Mesothelial cell of epicardium (in vitro differentiated cells): ENCODE data around the gene GALNT18. TPM values are rescaled to one million over a fixed set of nuclear protein-coding genes. Genes with fewer than 3 reads are reported as not detected.

Source experiments
- DNase-seq, 2 experiments: peaks; one replicate each; pipeline ENCODE4 v3.0.0; 2021; ENCODE audit warnings: low spot score in 2 of 2; ENCODE audit not compliant: unreplicated experiment in 2 of 2
- H3K27ac Mint-ChIP-seq: 2 replicates; pipeline ENCODE4 v1.8.0; 2021; ENCODE audit warnings: mixed read lengths
- H3K27me3 Mint-ChIP-seq: 2 replicates; pipeline ENCODE4 v1.8.0; 2021; ENCODE audit warnings: low read depth, mixed read lengths
- H3K36me3 Mint-ChIP-seq: 2 replicates; pipeline ENCODE4 v1.8.0; 2021; ENCODE audit warnings: mixed read lengths
- H3K4me1 Mint-ChIP-seq: 2 replicates; pipeline ENCODE4 v1.8.0; 2021; ENCODE audit warnings: mixed read lengths
- H3K4me3 Mint-ChIP-seq: 2 replicates; pipeline ENCODE4 v1.8.0; 2021; ENCODE audit warnings: mild to moderate bottlenecking, moderate library complexity, mixed read lengths
- H3K9me3 Mint-ChIP-seq: 2 replicates; pipeline ENCODE4 v1.8.0; 2021; ENCODE audit warnings: mixed read lengths
- CTCF ChIP-seq: fragments of 200-600 bp; sonication (generic); IDR thresholded peaks from one replicate; pipeline ENCODE4 v1.5.0; 2021; ENCODE audit warnings: antibody characterized with exemption; ENCODE audit not compliant: unreplicated experiment
- total RNA-seq: library from RNA; stranded (reverse); gene quantifications from 3 replicates; pipeline ENCODE4 v1.2.1, GENCODE V29; 2021

GALNT18 gene
- total RNA-seq, 1 donor from 2014 or later, result 4.2 TPM

- H3K4me1 Mint-ChIP-seq, result no peaks in the 10 kb centered on the region
- H3K36me3 Mint-ChIP-seq, result no peaks in the 10 kb centered on the region
- H3K9me3 Mint-ChIP-seq, result no peaks in the 10 kb centered on the region
- no peak overlapping the region for H3K27ac Mint-ChIP-seq
- H3K4me3 Mint-ChIP-seq, result no peak overlapping the region
- no peak for TF ChIP-seq CTCF
- H3K27me3 Mint-ChIP-seq, result peaks cover 2% of the 10 kb centered on the region
- DNase-seq, result no peak
Observed at GRCh38 chr11:11308249-11308648, 313.6 kb downstream of the GALNT18 start.

- Mint-ChIP-seq H3K27me3 (peaks cover 2% of the 10 kb centered on the region), H3K4me3 (no peak overlapping the region), H3K27ac (no peak overlapping the region), H3K9me3 (no peaks in the 10 kb centered on the region), H3K36me3 (no peaks in the 10 kb centered on the region), H3K4me1 (no peaks in the 10 kb centered on the region)
- no peak for DNase-seq
- TF ChIP-seq CTCF, result no peak
Observed at GRCh38 chr11:11306855-11307254, 314.9 kb downstream of the GALNT18 start.

DNA sequence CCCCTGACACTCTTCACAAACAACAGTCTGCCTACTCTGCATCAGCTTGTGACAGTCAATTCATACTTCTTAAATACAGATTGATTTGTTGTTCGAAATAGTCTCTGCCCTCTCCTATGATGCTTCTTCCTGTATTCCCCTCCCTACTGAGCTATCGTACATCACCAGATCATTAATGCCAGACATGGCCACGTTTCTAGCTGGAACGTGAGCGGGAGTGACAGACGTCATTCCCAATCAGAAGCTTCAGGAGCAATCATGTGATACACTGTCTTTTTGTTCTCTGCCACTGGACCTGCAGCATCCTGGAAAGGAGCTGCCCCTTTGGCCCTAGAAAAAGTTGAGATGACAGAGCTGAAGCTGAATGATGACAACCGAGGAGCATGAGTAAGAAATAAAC lies 317.3 kb downstream of the GALNT18 start:
- no peak for DNase-seq
- Mint-ChIP-seq H3K27me3 (peaks cover 2% of the 10 kb centered on the region), H3K4me3 (no peak overlapping the region), H3K27ac (no peak overlapping the region), H3K36me3 (no peaks in the 10 kb centered on the region), H3K9me3 (no peaks in the 10 kb centered on the region), H3K4me1 (no peaks in the 10 kb centered on the region)
- no peak for TF ChIP-seq CTCF

DNA sequence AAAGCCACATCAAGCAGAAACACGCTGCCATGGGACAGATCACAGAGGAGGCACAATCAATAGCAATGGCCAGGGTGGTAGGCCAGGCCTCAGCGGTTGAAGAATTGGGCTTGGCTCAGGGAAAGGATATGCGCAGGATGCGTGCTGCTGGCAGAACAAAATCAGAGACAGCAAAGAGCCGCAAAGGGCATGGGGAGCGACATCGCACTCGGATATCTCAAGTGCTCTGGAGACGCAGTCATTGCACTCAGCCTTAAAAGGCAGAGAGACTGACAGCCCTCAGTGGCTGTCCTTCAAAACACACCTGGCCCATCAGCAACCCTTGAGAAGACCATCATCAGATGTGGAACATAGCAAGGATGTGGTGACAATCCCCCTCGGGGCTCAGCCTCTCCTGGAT lies 319.2 kb downstream of the GALNT18 start:
- Mint-ChIP-seq H3K4me1 (no peaks in the 10 kb centered on the region), H3K27ac (no peak overlapping the region), H3K36me3 (no peaks in the 10 kb centered on the region), H3K4me3 (no peak overlapping the region), H3K27me3 (peaks cover 5% of the 10 kb centered on the region), H3K9me3 (no peaks in the 10 kb centered on the region)
- TF ChIP-seq CTCF, result no peak
- no peak for DNase-seq

GRCh38 chr11:11301212-11301611 lies 320.6 kb downstream of the GALNT18 start:
- H3K27me3 Mint-ChIP-seq, result peaks cover 7% of the 10 kb centered on the region
- no peaks in the 10 kb centered on the region for H3K36me3 Mint-ChIP-seq
- no peak overlapping the region for H3K4me3 Mint-ChIP-seq

More at GRCh38 chr11:11301212-11301611, 320.6 kb downstream of the GALNT18 start:
- no peak for DNase-seq
- Mint-ChIP-seq H3K27ac (no peak overlapping the region), H3K4me1 (no peaks in the 10 kb centered on the region), H3K9me3 (no peaks in the 10 kb centered on the region)
- no peak for TF ChIP-seq CTCF
